Measurements from ENCODE around the gene TSPO. TPM values are rescaled to one million over a fixed set of nuclear protein-coding genes. Genes with fewer than 3 reads are reported as not detected.

TSPO gene
- total RNA-seq, 1 donor from 2014 or later: 524 TPM

GRCh38 chr22:43160497-43161126 is 9.3 kb downstream of the TSPO start:
- no peak for DNase-seq (ENCODE audit: low read depth)
- no peak for TF ChIP-seq CTCF (conservative IDR thresholded peaks at IDR 0.05; ENCODE audit: low read depth, low read length)
- no peak overlapping the region for H3K4me3 ChIP-seq (ENCODE audit: low read depth, low read length)

- DNase-seq (ENCODE audit: low read depth): no peak
- no peak for TF ChIP-seq CTCF (conservative IDR thresholded peaks at IDR 0.05; ENCODE audit: low read depth, low read length)
- H3K4me3 ChIP-seq (ENCODE audit: low read depth, low read length): no peak overlapping the region
These were observed 11.2 kb downstream of the TSPO start for GRCh38 chr22:43162412-43163150.

- no peak for DNase-seq (ENCODE audit: low read depth)
- no peak for TF ChIP-seq CTCF (conservative IDR thresholded peaks at IDR 0.05; ENCODE audit: low read depth, low read length)
These were observed 12.0 kb downstream of the TSPO start for GRCh38 chr22:43163241-43163795.

GRCh38 chr22:43164636-43165035 is 13.3 kb downstream of the TSPO start:
- H3K4me3 ChIP-seq (ENCODE audit: low read depth, low read length): no peak overlapping the region
- no peak for TF ChIP-seq CTCF (conservative IDR thresholded peaks at IDR 0.05; ENCODE audit: low read depth, low read length)

More at GRCh38 chr22:43163241-43163795, 12.0 kb downstream of the TSPO start:
- no peak overlapping the region for H3K4me3 ChIP-seq (ENCODE audit: low read depth, low read length)

GRCh38 chr22:43166132-43166930 is 15.0 kb downstream of the TSPO start:
- TF ChIP-seq CTCF (conservative IDR thresholded peaks at IDR 0.05; ENCODE audit: low read depth, low read length): no peak
- H3K4me3 ChIP-seq (ENCODE audit: low read depth, low read length): no peak overlapping the region
- no peak for DNase-seq (ENCODE audit: low read depth)

More at GRCh38 chr22:43164636-43165035, 13.3 kb downstream of the TSPO start:
- no peak for DNase-seq (ENCODE audit: low read depth)

GRCh38 chr22:43167001-43167589 is 15.7 kb downstream of the TSPO start:
- no peak for DNase-seq (ENCODE audit: low read depth)
- H3K4me3 ChIP-seq (ENCODE audit: low read depth, low read length): no peak overlapping the region
- no peak for TF ChIP-seq CTCF (conservative IDR thresholded peaks at IDR 0.05; ENCODE audit: low read depth, low read length)
